Mammary epithelial cell (primary cell): Measurements from ENCODE around the gene KIRREL2.

ENCODE experiments used
- CTCF ChIP-seq, 2 donors: IDR thresholded peaks in 1 of 2; conservative IDR thresholded peaks in 1 of 2; 2 replicates each; pipeline ENCODE4 v1.5.1; 2011 to 2012; ENCODE audit warnings: inconsistent platforms in 2 of 2, low read length in 2 of 2, mild to moderate bottlenecking in 2 of 2, control low read depth in 1 of 2, low read depth in 1 of 2; ENCODE audit not compliant: insufficient read depth in 1 of 2; ENCODE audit errors: extremely low read depth in 1 of 2
- EZH2 ChIP-seq: IDR thresholded peaks from 2 replicates; pipeline ENCODE4 v1.6.1; 2012; ENCODE audit warnings: low read length, inconsistent platforms, borderline replicate concordance

DNA sequence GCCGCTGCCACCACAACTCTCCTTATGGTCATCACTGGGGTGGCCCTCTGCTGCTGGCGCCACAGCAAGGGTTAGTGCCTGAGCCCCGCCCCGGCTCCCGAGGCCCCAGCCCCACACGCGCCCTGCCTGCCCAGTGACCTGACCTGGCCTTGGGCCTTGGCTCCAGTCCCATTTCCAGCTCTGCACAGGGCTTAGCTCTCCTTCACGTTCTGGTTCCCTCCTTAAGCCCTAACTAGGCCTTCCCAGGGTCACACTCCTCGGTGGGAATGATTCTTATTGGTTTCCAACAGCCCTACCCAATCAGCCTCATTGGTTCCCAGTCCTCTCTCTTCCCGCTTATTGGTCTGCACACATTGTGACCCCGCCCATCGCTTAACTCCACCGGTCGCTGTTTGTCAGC lies 5.8 kb downstream of the KIRREL2 start:
- TF ChIP-seq CTCF (conservative IDR thresholded peaks at IDR 0.05 in 1 of 2, IDR thresholded peaks at IDR 0.05 in 1 of 2; ENCODE audit: extremely low read depth in 1 of 2, insufficient read depth in 1 of 2, low read depth in 1 of 2, low read length in 2 of 2) (no peak), EZH2 (no peak)
